GM10248 (cell line): ENCODE measurements around the gene LYZL2.
A peak's percentile ranks its signal among the peaks of the same experiment; 100 is the strongest.
"Not testable (repeated sequence)": the region's sequence is repeated elsewhere in the genome, so short reads cannot be mapped to it uniquely, and the experiment has no call there.

Experiments used
- CTCF ChIA-PET: fragments of 300-600 bp; sonication (Branson Sonifier 250); formaldehyde crosslinking; extraction: SDS; loops from one replicate; lab custom pipeline; 2021; ENCODE audit warnings: antibody characterized with exemption; lab: Yijun Ruan, JAX
- POLR2A ChIA-PET: fragments of 350-650 bp; sonication (Branson Sonifier 250); formaldehyde crosslinking; extraction: SDS; loops from one replicate; lab custom pipeline; 2020; ENCODE audit warnings: antibody characterized with exemption; lab: Yijun Ruan, JAX
- DNase-seq: peaks from one replicate; pipeline ENCODE4 v3.0.0; 2012; ENCODE audit errors: extremely low spot score
- CTCF ChIP-seq: IDR thresholded peaks from 2 replicates; pipeline ENCODE4 v1.5.1; 2012; ENCODE audit warnings: mild to moderate bottlenecking, low read depth; ENCODE audit errors: extremely low read depth, missing control alignments, control extremely low read depth

Gene LYZL2

DNA sequence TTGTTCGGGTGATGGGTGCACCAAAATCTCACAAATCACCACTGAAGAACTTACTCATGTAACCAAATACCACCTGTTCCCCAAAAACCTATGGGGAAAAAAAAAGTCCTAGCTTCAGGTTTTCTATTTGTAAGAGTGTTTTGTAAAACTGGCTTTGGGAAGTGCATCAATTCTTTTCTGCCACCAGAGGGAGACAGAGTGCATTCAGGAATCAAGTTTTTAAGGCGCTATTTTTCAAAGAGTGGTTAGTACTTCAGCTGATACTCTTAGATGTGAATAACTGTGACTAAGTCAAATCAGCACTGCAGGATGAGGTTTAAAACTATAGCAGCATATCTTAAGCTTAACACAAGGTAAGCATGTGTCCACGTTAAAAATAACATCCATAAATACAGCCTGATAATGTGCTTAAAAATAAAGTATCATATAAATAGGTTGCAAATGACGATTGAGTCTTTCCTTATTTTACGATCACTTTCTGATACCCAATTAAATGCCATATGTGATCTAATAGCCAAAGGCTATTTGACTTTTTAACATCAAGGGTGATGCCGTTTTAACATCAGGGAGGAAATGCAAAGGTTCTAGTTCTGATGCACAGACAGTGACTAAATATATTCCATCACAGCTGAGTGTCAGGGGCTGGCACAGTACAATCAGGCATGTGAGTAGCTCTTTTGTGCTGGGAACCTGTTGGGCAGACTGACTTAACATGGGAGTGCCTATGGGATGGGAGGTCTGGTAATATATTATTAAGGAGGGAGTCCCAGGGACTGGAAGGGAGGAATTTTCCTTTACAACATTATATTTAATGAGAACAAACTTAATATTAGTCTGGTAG, 10.6 kb upstream of the LYZL2 start:
- peak; percentile 88 for TF ChIP-seq CTCF
- POLR2A ChIA-PET: no interaction called here
- DNase-seq: peak; percentile 53
- CTCF ChIA-PET: interaction anchor here (0.8 to 4.0 kb wide), 44 partner anchors 8 to 1182 kb away, joined by 3 to 36 read pairs (median 4); partner anchors contain the start of gene LYZL2

GRCh38 chr10:30637881-30638467, 8.4 kb upstream of the LYZL2 start:
- POLR2A ChIA-PET: no interaction called here
- CTCF ChIA-PET: interaction anchor here (1.2 to 4.0 kb wide), 7 partner anchors 9 to 246 kb away, joined by 3 to 36 read pairs (median 5); partner anchors contain the start of gene LYZL2
- no peak for TF ChIP-seq CTCF
- DNase-seq: no peak

DNA sequence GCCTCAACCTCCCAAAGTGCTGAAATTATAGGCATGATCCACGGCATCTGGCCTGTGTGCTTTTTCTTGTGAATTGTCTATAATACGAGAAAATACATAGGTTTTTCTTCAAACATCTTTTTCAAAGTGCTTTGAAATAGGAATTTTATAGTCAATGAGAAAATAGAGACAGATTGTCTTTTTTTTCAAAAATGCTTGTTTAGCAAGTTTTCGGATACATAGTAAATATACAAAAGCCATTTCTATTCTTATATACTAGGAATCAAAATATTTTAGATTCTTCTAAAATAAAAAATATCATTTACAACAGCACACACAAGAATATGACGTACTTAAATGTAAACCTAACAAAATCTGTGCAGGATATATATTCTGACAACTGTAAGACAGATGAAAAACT, 1.6 kb upstream of the LYZL2 start:
- TF ChIP-seq CTCF: no peak
- CTCF ChIA-PET: interaction anchor here (4.3 kb wide), 1 partner anchor 9 kb away, joined by 36 read pairs; no protein-coding TSS in a partner anchor
- POLR2A ChIA-PET: no interaction called here
- no peak for DNase-seq

GRCh38 chr10:30630571-30630970, 1.0 kb upstream of the LYZL2 start:
- no peak for DNase-seq
- TF ChIP-seq CTCF: no peak
- ChIA-PET POLR2A (no interaction called here), CTCF (interaction anchor here (2.1 to 4.3 kb wide), 2 partner anchors 9 to 40 kb away, joined by 7 to 36 read pairs; no protein-coding TSS in a partner anchor)

- POLR2A ChIA-PET, DNase-seq: not testable (repeated sequence)
- CTCF ChIA-PET: interaction anchor here (1.0 to 4.3 kb wide), 3 partner anchors 11 to 59 kb away, joined by 3 to 36 read pairs (median 7); no protein-coding TSS in a partner anchor
Observed at GRCh38 chr10:30628576-30628975, 977 bp downstream of the LYZL2 start.

DNA sequence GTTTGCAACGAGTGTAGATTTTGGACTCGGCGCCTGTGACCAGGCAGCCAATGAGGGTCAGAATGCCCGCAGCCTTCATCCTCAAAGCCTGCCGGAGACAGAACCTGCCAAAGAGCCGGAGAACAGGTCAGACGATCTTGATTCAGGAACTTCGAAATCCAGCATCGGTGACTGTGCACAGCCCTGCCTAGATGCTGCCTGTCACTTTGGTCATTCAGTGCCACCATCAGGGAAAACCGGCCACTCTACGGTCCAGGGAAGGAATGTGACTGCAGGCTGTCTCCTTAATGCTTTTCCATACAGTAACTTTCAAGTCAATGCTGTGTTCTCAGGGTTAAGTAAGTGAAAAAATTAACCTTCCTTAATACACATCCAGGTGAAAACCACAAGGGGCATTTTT, 2.7 kb downstream of the LYZL2 start:
- POLR2A ChIA-PET, DNase-seq: not testable (repeated sequence)
- CTCF ChIA-PET: interaction anchor here (4.3 kb wide), 1 partner anchor 13 kb away, joined by 36 read pairs; no protein-coding TSS in a partner anchor

GRCh38 chr10:30626196-30626595, 3.4 kb downstream of the LYZL2 start:
- POLR2A ChIA-PET, DNase-seq: not testable (repeated sequence)
- CTCF ChIA-PET: interaction anchor here (1.0 kb wide), 1 partner anchor 9 kb away, joined by 3 read pairs; no protein-coding TSS in a partner anchor

- no peak for TF ChIP-seq CTCF
- POLR2A ChIA-PET: no interaction called here
- CTCF ChIA-PET: interaction anchor here (0.9 to 1.0 kb wide), 2 partner anchors 10 to 15 kb away, joined by 3 to 4 read pairs; no protein-coding TSS in a partner anchor
- no peak for DNase-seq
Observed at GRCh38 chr10:30625080-30625479, 4.5 kb downstream of the LYZL2 start.
